ENCODE measurements around the gene KHDC1.
A peak's percentile ranks its signal among the peaks of the same experiment; 100 is the strongest.
"Not testable (repeated sequence)": the region's sequence is repeated elsewhere in the genome, so short reads cannot be mapped to it uniquely, and the experiment has no call there.

Gene KHDC1

GRCh38 chr6:73262671-73263569 is at the start of gene KHDC1:
KHDC1 (minus strand) TSS chr6:73263196; CDS start chr6:73242517, 20,679 bp downstream.
- peak; percentile 51 for DNase-seq (ENCODE audit: low spot score)

GRCh38 chr6:73310503-73310845 is 47.5 kb upstream of the KHDC1 start:
- not testable (repeated sequence) for DNase-seq (ENCODE audit: low spot score)

GRCh38 chr6:73309785-73310502 is 46.9 kb upstream of the KHDC1 start:
- no peak for DNase-seq (ENCODE audit: low spot score)

GRCh38 chr6:73309535-73309784 is 46.5 kb upstream of the KHDC1 start:
- DNase-seq (ENCODE audit: low spot score): no peak

- DNase-seq (ENCODE audit: low spot score): no peak
These were observed 45.9 kb upstream of the KHDC1 start for GRCh38 chr6:73308712-73309534.

GRCh38 chr6:73303773-73304172 is 40.8 kb upstream of the KHDC1 start:
- not testable (repeated sequence) for DNase-seq (ENCODE audit: low spot score)

GRCh38 chr6:73302339-73302738 is 39.3 kb upstream of the KHDC1 start:
- no peak for DNase-seq (ENCODE audit: low spot score)

GRCh38 chr6:73299151-73299971 is 36.4 kb upstream of the KHDC1 start:
- no peak for DNase-seq (ENCODE audit: low spot score)

GRCh38 chr6:73293331-73293730 is 30.3 kb upstream of the KHDC1 start:
- DNase-seq (ENCODE audit: low spot score): no peak

- no peak for DNase-seq (ENCODE audit: low spot score)
These were observed 27.4 kb upstream of the KHDC1 start for GRCh38 chr6:73290435-73290834.

- no peak for DNase-seq (ENCODE audit: low spot score)
These were observed 23.8 kb upstream of the KHDC1 start for GRCh38 chr6:73286752-73287151.

- peak; percentile 14 for DNase-seq (ENCODE audit: low spot score)
These were observed 22.8 kb upstream of the KHDC1 start for GRCh38 chr6:73285674-73286283.

GRCh38 chr6:73282871-73283270 is 19.9 kb upstream of the KHDC1 start:
- DNase-seq (ENCODE audit: low spot score): no peak

- not testable (repeated sequence) for DNase-seq (ENCODE audit: low spot score)
These were observed 18.7 kb upstream of the KHDC1 start for GRCh38 chr6:73281684-73282083.

GRCh38 chr6:73269296-73269695 is 6.3 kb upstream of the KHDC1 start:
- DNase-seq (ENCODE audit: low spot score): not testable (repeated sequence)

- DNase-seq (ENCODE audit: low spot score): not testable (repeated sequence)
These were observed 5.9 kb upstream of the KHDC1 start for GRCh38 chr6:73268896-73269295.

GRCh38 chr6:73264446-73264845 is 1.4 kb upstream of the KHDC1 start:
- no peak for DNase-seq (ENCODE audit: low spot score)

- DNase-seq (ENCODE audit: low spot score): no peak
These were observed 544 bp upstream of the KHDC1 start for GRCh38 chr6:73263570-73263909.

- DNase-seq (ENCODE audit: low spot score): no peak
These were observed 4.3 kb downstream of the KHDC1 start for GRCh38 chr6:73258721-73259120.

- DNase-seq (ENCODE audit: low spot score): not testable (repeated sequence)
These were observed 8.7 kb downstream of the KHDC1 start for GRCh38 chr6:73254323-73254722.

- no peak for DNase-seq (ENCODE audit: low spot score)
These were observed 10.3 kb downstream of the KHDC1 start for GRCh38 chr6:73252703-73253102.

All from putamen (tissue), 1 donor.